ENCODE results near the gene LURAP1L.

The LURAP1L gene

DNA sequence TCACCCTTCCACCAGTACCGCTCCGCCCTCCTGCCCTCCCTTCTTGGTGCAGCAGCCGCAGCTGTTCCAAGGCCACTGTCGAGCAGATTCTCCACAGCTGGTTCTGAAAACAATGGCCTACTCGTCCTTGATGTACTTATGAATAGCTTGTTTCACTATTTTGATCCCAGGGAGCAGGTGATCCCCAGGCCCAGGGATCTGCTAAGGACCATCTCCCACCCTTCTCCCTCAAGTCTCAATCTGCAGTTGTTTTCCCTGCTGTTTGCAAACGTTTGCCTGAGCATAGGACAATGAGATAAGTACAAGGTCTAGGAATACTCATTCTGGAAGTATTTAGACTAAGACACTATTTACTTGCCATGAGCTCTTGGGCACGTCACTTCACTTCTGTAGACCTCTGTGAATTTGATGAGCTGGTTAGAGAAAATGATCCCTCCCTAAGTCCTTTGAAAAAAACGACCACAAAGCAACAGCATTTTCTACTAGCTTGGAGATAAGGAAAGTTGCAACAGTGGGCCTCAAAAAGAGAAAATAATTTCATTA is 1.8 kb downstream of the LURAP1L start:
- no peak for DNase-seq (ENCODE audit: low read depth in 3 of 3)

DNA sequence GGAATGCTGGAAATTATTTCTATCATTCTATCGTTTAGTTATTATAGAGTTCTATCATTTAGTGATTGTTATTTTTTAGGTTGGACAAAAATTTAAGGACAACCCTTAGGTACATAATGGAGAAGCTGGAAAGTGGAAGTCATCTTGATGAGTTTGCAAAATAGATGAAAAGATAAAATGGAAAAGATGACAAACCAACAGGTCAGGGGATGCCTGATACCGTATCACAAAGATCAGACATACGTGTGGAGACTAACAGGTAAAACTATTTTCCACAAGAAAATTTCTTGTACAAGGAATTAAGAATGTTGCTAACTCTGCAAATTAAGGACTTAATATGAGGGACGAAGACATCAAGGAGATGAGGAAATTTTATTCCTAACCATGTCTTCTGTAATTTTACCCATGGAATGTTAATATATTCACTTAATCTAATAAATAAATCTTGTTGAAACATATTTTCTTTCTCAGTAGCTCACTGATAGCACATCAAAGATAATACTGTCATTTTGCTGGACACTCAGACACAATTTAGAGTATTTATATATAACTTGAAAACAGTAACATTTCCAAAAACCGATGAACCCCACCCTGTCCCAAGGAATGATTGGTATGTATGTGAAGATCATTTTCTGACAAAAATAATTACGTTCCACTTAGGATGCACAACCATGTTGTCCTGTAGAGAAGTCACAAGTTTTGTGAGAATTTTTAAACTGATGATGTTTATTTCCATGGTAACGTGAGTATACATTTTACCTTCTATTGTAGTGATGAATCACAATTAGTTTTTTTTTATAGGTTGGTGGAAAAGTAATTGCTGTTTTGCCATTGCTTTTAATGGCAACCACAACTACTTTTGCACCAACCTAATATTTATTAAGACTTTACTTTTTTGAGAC is 2.6 kb downstream of the LURAP1L start:
- DNase-seq (ENCODE audit: low read depth in 3 of 3), result no peak

DNA sequence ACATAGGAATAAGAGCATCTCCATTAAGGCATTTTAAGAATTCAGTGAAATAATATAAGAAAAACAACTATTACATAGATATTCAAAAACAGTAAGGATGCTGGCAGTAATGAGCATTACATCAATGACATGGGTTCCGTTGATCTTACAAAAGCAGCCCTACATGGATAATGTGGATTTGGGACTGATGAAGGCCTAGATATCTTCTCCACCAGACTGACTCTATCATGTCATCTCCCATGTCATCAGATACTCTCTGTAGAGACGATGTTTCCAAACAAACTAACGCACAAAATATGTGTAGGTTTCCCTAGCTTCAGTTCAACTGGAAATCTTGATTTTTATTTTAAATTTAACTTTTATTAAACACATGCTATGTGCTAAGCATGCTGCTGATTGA is 3.6 kb downstream of the LURAP1L start:
- DNase-seq (ENCODE audit: low read depth in 3 of 3), result no peak

DNA sequence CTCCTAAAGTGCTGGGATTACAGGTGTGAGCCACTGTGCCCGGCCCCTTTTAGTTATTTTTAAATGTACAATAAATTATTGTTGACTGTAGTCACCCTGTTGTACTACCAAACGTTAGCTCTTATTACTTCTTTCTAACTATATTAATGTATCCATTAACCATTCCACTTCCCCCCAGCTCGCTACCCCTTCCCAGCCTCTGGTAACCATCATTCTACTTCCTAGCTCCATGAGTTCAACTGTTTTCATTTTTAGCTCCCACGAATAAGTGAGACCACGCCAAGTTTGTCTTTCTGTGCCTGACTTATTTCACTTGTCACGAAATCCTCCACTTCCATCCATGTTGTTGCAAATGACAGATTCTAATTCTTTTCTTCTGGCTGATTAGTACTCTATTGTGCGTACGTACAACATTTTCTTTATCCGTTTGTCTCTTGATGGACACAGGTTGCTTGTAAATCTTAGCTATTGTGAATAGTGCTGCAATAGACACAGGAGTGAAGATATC is 6.5 kb downstream of the LURAP1L start:
- DNase-seq (ENCODE audit: low read depth in 3 of 3), result no peak

DNA sequence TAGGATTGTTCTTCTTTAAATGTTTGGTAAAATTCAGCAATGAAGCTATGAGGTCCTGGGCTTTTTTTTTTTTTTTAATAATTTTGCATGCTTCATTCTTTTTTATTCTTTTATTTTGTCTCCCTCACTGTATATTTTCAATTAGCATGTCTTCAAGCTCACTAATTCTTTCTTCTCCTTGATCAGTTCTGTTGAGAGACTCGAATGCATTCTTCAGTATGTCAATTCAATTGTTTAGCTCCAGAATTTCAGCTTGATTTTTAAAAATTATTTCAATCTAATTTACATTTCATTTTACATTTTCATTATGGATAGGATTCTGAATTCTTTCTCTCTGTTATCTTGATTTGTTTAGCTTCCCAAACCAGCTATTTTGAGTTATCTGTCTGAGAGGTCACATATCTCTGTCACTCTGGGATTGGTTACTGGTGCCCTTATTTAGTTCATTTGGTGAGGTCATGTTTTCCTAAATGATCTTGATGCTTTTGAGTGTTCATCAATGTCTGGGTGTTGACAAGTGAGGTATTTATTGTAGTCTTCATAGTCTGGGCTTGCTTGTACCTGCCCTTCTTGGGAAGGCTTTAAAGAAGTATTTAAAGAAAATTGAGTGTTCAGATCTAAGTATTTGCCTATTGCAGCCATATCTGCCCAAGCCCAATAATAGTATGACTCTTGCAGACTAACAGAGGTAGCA is 9.1 kb downstream of the LURAP1L start:
- no peak for DNase-seq (ENCODE audit: low read depth in 3 of 3)

DNA sequence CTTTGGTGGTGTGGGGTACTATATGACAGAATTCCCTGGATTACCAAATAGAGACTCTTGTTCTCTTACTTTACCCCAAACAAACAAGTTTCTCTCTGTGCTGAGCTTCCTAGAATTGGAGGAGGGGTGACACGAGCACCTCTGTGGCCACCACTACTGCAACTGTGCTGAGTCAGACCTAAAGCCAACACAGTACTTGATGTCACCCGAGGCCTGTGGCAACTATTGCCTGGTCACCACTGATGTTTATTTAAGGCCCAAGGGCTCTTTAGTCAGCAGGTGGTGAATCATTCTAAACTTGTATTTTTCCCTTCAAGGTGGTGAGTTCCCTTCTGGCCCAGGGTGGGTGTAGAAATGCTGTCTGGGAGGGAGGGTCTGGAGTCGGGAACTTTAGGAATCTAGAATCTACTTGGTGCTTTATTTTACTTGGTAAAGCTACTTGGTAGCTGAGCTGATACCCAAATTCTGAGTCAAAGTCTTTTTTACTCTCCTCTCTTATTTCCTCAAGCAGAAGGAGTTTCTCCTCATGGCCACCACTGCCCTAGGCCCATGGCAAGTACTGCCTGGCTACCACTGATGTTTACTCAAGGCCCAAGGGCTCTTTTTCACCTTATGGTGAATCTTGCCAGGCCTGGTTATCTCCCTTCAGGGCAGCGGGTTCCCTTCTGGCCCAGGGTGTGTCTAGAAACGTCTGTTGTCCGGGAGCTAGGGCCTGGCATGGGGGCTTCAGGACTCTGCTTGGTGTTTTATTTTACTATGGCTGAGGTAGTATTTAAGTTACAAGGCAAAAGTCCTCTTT is 9.8 kb downstream of the LURAP1L start:
- no peak for DNase-seq (ENCODE audit: low read depth in 3 of 3)

DNA sequence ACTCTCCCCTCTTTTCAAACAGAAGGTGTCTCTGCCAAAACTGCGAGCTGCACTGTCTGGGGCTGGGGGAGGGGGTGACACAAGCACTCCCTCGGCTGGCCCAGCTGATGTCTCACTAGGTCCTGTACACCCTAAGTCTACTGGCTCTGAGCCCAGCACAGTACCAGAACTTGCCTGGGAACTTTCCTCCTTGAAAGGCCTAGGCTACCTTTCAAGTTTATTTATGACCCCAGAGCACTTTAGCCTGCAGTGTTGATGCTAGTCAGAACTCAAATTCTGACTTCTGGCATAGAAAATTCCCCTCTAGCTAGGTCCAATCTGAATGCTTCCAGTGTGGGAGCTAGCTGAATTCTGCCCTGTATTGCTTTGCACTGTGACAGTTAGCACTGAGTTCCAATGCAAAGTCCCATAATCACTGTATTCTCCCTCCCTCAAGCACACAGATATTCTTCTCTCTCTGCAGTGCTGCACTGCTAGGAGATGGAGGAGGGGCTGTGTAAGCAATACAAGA is 10.5 kb downstream of the LURAP1L start:
- no peak for DNase-seq (ENCODE audit: low read depth in 3 of 3)

DNA sequence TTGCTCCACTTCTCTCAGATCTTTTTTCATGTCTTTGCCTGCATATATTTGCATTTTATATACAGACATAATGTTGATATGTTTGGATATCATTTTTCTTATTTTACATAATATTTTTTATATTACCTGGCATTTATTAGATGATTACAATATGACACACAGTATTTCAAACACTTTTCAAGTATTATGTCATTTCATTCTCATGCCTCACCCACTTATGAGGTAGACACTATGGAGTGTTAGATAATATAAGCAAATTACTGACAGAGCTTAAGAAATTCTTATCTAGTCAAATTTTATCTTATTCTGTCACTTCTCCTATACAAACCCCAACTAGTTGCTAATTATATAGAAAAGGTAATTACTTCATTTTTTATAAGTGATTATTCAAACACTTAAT is 11.1 kb downstream of the LURAP1L start:
- no peak for DNase-seq (ENCODE audit: low read depth in 3 of 3)

DNA sequence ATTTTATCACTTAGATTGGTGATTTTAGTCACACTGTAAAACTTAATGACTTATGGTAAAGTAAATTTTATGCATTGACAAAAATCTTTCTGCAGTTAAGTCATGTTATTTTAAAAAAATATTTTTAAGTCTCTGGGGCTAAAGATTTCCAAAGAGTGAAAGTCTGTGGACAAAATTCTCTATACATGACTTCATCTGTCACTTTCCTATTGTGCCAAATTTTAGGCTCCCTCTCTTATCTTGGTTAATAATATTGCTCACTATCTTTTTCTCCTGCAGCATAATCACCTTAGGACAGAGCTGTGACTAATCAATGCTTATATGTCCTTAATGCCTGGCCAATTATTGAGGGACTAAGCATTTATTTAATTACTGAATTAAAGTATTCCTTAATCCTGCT is 15.2 kb downstream of the LURAP1L start:
- no peak for DNase-seq (ENCODE audit: low read depth in 3 of 3)

DNA sequence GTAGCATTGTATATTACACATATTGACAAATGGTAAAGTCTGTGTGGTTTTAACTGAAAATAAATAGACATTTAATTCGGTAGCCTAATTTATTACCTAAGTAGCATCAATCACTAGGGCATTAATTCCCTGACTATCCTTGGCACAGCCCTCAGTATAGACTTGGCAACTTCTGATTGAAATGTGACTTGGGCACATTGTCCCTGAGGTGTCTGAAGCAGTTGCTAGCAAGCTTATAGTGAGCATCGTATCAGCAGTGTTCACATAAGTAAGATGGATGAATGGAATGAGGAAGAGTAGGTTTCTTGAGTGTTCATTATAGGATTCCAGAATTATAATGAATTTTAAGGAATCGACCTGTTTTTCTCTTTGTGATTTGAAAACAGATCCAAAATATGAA is 16.1 kb downstream of the LURAP1L start:
- DNase-seq (ENCODE audit: low read depth in 3 of 3), result no peak

DNA sequence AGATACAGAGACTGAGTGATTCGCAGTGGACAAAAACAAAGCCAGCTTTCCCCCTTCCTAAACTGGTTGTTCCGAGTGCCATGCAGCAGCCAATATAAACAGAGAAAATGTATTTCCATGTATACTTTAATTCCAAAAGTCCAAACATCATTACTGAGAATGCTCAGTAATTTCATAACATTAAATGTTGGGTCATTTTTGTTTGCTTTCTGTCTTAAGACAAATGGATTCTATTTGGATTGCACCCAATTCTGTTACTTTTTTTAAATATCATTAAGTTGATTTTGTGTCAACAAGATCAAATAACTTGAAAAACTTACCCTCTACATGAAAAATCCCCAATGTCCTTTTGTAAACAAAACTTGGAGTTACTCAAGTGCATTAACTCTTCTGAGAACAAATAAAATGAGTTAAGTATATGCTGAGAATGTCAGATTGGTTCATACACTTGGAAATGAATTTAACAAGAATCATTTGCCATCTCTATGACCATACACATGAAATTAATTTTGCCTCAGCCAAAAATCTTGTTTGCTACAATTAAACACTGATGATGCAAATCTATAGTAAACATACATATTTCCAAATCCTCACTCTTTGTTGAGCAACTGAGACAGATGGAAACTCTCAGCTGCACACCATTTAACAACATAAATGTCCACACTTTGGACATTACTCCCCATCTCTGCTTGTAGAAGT is 19.4 kb downstream of the LURAP1L start:
- DNase-seq (ENCODE audit: low read depth in 3 of 3), result no peak

DNA sequence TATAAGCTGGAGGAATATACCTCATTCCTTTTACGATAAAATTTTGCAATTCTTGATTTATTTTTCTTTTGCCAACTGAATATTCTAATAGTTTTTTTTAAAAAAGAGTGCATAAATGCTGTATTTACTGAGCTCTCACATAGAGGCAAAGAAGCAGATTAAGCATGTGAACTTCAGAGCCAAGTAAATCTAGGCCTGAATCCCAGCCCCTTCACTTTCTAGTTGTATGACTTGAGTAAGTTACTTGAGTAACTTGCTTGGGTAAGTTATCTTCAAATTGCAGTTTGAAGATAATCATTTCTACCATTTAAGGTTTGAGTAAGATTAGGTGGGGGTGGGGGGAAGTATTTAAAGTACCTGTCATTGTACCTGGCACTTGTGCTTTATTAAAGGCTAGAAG is 21.8 kb downstream of the LURAP1L start:
- DNase-seq (ENCODE audit: low read depth in 3 of 3), result no peak

DNA sequence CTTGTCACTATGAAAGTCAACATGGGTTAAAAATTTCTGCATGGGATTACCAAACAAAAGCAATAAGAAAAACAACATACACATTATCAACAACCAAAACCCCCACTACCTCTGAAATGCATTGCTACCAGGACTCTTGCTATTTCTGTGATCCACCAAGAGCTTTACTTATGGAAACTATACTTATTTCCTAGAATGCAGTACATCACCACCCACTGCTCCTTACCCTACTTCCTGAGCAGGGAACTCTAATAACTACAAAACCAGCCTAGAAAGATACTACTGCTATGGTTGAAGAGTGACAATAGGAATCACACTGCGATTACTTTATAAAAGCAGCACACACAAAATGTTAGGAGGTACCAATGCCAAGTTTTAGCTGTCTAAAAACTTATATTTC is 22.2 kb downstream of the LURAP1L start:
- no peak for DNase-seq (ENCODE audit: low read depth in 3 of 3)

DNA sequence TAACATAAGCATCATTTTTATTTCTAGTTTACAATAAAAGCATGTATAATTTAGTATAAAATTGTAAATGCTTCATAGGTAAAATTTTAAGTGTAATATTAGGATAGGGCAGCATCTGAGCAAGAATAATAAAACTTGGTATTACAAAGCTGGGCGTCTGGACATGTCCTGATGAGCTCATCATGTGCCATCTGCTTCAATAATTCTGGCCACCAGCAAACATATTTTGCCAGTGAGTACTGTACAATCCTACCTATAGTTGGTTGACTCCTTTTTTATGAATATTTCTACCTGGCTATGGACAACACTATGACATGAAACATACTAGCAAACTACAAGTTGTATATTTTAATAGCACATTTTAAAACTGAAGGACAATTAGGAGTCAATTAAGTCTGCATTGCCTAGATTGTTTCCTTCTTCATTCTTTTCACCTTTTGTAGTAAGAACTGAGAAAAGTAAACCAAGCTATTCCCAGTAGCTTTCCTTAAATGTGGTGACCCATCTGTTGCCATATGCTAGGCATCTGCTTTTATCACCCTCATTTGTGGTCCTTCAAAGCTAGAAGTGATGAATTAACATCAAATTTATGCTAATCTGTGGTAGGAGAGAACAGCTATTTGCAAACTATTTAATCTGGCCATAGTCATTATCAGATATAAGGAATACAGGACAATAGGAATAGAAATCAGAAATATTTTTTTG is 23.4 kb downstream of the LURAP1L start:
- no peak for DNase-seq (ENCODE audit: low read depth in 3 of 3)

DNA sequence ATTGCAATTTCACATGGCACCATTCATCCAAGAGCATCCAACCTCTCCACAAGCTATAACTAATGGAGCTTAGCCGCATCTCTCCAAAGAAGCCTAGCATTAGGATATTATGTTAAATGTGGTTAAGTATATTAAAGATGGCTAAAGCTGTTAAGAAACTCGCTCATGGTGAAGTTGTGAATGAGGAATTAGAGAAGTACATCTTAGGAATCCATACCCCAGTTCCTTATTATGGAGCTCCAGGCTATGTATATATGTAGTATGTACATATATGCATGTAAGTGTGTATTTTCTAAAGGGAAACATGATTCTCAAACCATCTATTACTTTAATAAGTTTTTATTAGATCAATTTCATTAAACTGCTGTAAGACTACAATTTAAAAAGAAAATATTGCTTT is 26.4 kb downstream of the LURAP1L start:
- DNase-seq (ENCODE audit: low read depth in 3 of 3), result no peak

DNA sequence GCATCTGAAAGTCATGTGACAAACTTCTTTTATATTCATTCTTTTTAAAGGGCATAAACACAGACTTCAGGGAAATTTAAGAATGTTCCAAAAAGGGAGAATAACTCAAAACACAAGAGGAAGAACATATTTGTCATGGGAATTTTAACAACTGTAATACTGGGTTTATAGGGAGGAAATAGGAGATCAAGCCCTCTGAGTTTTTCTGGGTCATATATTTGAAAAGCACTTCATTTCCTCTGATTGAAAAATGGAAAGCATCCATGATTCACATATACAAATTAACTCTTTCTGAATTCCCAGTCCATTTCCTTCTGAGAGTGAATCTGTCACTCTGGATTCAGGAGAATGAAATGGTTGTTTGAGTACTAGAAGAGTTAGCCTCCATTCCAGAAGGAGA is 26.8 kb downstream of the LURAP1L start:
- DNase-seq (ENCODE audit: low read depth in 3 of 3), result no peak

DNA sequence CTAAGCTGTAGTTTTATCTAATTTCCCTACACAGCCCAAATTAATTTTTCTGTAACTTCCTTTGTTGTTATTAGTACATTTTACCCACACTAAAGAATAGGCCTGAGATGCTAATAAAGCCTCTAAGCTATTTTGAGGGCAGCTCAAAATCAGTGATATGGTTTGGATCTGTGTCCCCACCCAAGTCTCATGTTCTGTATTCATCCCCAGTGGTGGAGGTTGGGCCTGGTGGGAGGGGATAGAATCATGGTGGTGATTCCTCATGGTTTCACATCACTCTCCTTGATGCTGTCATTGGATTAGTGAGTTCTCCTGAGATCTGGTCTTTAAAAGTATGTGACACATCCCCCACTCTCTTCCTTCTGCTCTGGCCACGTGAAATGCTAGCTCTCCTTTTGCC is 27.3 kb downstream of the LURAP1L start:
- DNase-seq (ENCODE audit: low read depth in 3 of 3), result no peak

DNA sequence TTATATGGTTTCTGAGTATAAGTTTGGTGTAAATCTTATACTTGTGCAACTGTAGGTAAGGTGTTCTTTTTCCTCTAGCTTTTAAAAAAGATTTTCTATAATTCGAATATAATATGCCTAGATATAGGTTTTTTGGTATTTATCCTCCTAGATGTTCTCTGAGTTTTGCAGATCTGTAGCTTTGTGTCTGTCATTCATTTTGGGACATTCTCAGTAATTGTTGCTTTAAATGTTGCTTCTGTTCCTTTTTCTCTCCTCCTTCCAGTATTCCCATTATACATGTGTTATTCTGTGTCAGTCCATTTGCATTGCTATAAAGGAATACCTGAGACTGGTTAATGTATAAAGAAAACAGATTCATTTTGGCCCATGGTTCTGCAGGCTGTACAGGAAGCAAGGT is 33.7 kb downstream of the LURAP1L start:
- no peak for DNase-seq (ENCODE audit: low read depth in 3 of 3)

DNA sequence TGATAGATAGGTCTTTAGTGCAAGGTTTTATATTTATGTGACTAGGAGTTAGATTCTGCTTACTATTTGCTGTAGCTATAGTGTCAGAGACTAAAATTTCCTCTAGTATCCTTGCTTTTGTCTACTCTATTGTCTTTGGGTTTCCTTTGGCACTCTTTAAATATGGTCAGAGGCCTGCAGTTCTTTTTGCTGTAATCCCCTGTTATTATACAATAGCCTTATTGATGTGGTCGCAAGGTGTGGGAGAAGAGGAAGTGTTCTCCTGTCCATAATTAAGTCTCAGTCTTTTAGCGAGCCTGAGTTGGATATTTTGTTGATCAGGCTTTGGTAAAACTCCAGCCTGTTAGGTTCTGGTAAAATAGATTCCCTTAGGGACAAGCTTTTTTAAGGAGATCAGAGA is 34.9 kb downstream of the LURAP1L start:
- DNase-seq (ENCODE audit: low read depth in 3 of 3), result no peak

DNA sequence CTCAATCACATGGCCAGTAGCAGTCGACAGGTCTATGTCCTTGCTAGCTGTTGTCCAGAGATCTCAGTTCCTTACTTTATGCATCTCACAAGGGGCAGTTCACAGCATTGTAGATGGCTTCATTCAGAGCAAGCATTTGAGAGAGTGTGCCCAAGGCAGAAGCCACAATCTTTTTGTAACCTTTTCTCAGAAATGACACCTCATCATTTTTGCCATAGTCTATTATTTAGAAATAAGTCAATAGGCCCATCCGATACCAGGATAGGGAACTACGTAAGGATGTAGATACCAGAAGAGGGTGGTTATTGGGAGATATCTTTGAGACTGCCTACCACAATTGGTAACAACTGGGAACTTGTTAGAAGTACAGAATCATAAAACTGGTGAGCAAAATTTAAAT is 37.1 kb downstream of the LURAP1L start:
- DNase-seq (ENCODE audit: low read depth in 3 of 3), result no peak

DNA sequence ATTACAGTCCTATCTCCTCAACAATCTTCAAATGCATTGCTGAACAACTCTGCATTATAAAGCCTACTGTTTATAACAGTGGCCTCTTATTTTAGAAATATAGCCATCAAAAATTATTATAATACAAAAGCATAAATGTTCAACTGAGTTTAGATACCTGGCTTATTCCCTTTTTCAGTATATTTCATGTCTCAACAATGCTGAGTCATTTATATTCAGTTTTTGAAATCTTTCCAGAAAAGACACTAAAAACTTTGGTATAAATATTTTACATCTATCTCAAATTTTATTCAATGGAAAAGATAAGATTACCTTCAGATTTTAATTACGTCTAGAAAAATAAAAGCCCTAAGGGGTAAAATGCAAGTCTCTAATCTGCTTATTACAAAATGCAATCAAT is 37.9 kb downstream of the LURAP1L start:
- no peak for DNase-seq (ENCODE audit: low read depth in 3 of 3)

All from stimulated activated CD4-positive, alpha-beta T cell treated with anti-CD3 and anti-CD28 coated beads, TNF-alpha, amount 100 ng/mL, for 48 hours (primary cell).